HepG2 (cell line): Measurements from ENCODE around the gene TMEM167A. TPM values are rescaled to one million over a fixed set of nuclear protein-coding genes. Genes with fewer than 3 reads are reported as not detected.

Experiments
- ATAC-seq: fragments of 200-7000 bp; cut with Tn5 transposase; 3 replicates; pipeline ENCODE4 v1.9.1; 2020; ENCODE audit warnings: mild to moderate bottlenecking, moderate library complexity
- BruUV-seq: library from RNA; stranded (reverse); fragments of 400-500 nt; replicated peaks from 2 replicates; lab custom pipeline; 2021; lab: Mats Ljungman, UMichigan
- CTCF ChIA-PET: fragments of 300-600 bp; formaldehyde crosslinking; extraction: SDS; loops from one replicate; lab custom pipeline; 2021; ENCODE audit warnings: low total read pairs, inconsistent platforms, low intra/inter-chr PET ratio; lab: Yijun Ruan, JAX
- POLR2A ChIA-PET: fragments of 350-600 bp; sonication (Branson Sonifier 250); formaldehyde crosslinking; loops from one replicate; lab custom pipeline; 2020; ENCODE audit warnings: antibody characterized with exemption, inconsistent platforms; lab: Yijun Ruan, JAX
- DNase-seq: peaks from one replicate; pipeline ENCODE4 v3.0.0-alpha.2; 2015; ENCODE audit warnings: low spot score
- FAIRE-seq: peaks from 3 replicates; lab custom pipeline; 2011; peaks lifted over from hg19 to GRCh38; lab: Jason Lieb, UNC
- H2AFZ ChIP-seq: one replicate; pipeline ENCODE4 v1.6.1; 2011; ENCODE audit warnings: low read length, inconsistent platforms
- H3K27ac ChIP-seq: fragments of 300-600 bp; 3 replicates; pipeline ENCODE4 v1.8.0; 2011; ENCODE audit warnings: mixed run types, mild to moderate bottlenecking, mixed read lengths, low read length, inconsistent platforms; ENCODE audit not compliant: insufficient read depth; ENCODE audit errors: extremely low read length
- H3K27me3 ChIP-seq, 2 experiments: fragments of 200-600 bp in 1 of 2; 2 replicates in 1 of 2; 3 replicates in 1 of 2; pipeline versions ENCODE4 v1.6.0 to v1.8.0; 2011; ENCODE audit warnings: low read length in 2 of 2, mild to moderate bottlenecking in 2 of 2, moderate library complexity in 2 of 2, inconsistent platforms in 1 of 2; ENCODE audit not compliant: insufficient read depth in 2 of 2, control insufficient read depth in 1 of 2
- H3K36me3 ChIP-seq, 2 experiments: fragments of 200-600 bp in 1 of 2; replicated peaks in 1 of 2; 2 replicates in 1 of 2; 3 replicates in 1 of 2; pipeline versions ENCODE4 v1.5.1 to v1.8.0; 2011; ENCODE audit warnings: low read length in 2 of 2, inconsistent platforms in 1 of 2; ENCODE audit not compliant: insufficient read depth in 2 of 2, control insufficient read depth in 1 of 2
- H3K4me1 ChIP-seq: 2 replicates; pipeline ENCODE4 v1.5.1; 2012; ENCODE audit warnings: low read length, inconsistent platforms; ENCODE audit not compliant: insufficient read depth
- H3K4me2 ChIP-seq: 2 replicates; pipeline ENCODE4 v1.6.0; 2011; ENCODE audit warnings: low read depth, low read length, inconsistent platforms
- H3K4me3 ChIP-seq, 3 experiments: fragments of 200-600 bp in 1 of 3; sonication (generic), shearing (Covaris generic) in 1 of 3; replicated peaks in 1 of 3; 2 replicates each; pipeline ENCODE4 v1.5.1; 2011 to 2016; ENCODE audit warnings: low read length in 3 of 3, inconsistent platforms in 2 of 3, low read depth in 2 of 3, mild to moderate bottlenecking in 2 of 3, control low read depth in 1 of 3, mixed read lengths in 1 of 3; ENCODE audit not compliant: insufficient read depth in 1 of 3
- H3K79me2 ChIP-seq: one replicate; pipeline ENCODE4 v1.6.1; 2011; ENCODE audit warnings: low read length, inconsistent platforms; ENCODE audit not compliant: insufficient read depth
- H3K9ac ChIP-seq: 2 replicates; pipeline ENCODE4 v1.6.0; 2011; ENCODE audit warnings: mild to moderate bottlenecking, low read depth, low read length, inconsistent platforms; ENCODE audit not compliant: insufficient read depth
- H3K9me3 ChIP-seq: 2 replicates; pipeline ENCODE4 v1.5.1; 2012; ENCODE audit warnings: mild to moderate bottlenecking, low read length
- H4K20me1 ChIP-seq: 2 replicates; pipeline ENCODE4 v1.6.0; 2011; ENCODE audit warnings: inconsistent platforms, mild to moderate bottlenecking, low read length, moderate library complexity; ENCODE audit not compliant: insufficient read depth
- FOXA3 ChIP-seq: IDR thresholded peaks from 2 replicates; pipeline ENCODE4 v1.6.1; 2016; ENCODE audit warnings: missing genetic modification reagents, missing compliant biosample characterization
- KLF12 ChIP-seq: sonication (generic); formaldehyde crosslinking; IDR thresholded peaks from 2 replicates; pipeline ENCODE4 v1.4.0; 2020; ENCODE audit warnings: missing genetic modification reagents, borderline replicate concordance
- MTA1 ChIP-seq: sonication (generic); formaldehyde crosslinking; IDR thresholded peaks from 2 replicates; pipeline ENCODE4 v1.4.0; 2020; ENCODE audit warnings: missing genetic modification reagents, mild to moderate bottlenecking, borderline replicate concordance
- MTF1 ChIP-seq: sonication (generic); formaldehyde crosslinking; IDR thresholded peaks from 2 replicates; pipeline ENCODE4 v1.5.0; 2020; ENCODE audit warnings: missing genetic modification reagents
- MZF1 ChIP-seq: sonication (generic); formaldehyde crosslinking; IDR thresholded peaks from 2 replicates; pipeline ENCODE4 v1.8.1; 2023; ENCODE audit warnings: mild to moderate bottlenecking, missing genetic modification reagents, borderline replicate concordance
- NCOA5 ChIP-seq: sonication (generic); formaldehyde crosslinking; IDR thresholded peaks from 2 replicates; pipeline ENCODE4 v1.4.0; 2020; ENCODE audit warnings: missing genetic modification reagents
- NR2C2 ChIP-seq: sonication (generic); formaldehyde crosslinking; IDR thresholded peaks from 2 replicates; pipeline ENCODE4 v1.4.0; 2020; ENCODE audit warnings: missing genetic modification reagents, mild to moderate bottlenecking, moderate library complexity, borderline replicate concordance
- PHB2 ChIP-seq: fragments of 450-650 bp; IDR thresholded peaks from 2 replicates; pipeline ENCODE4 v1.6.1; 2018; ENCODE audit not compliant: partially characterized antibody
- POLR2AphosphoS5 ChIP-seq: IDR thresholded peaks from 2 replicates; pipeline ENCODE4 v1.6.1; 2012; ENCODE audit warnings: low read depth, low read length
- PTBP1 ChIP-seq: fragments of 200-400 bp; formaldehyde crosslinking; IDR thresholded peaks from 2 replicates; pipeline ENCODE4 v1.6.1; 2018; ENCODE audit warnings: low read length, low read depth; ENCODE audit not compliant: poor library complexity, severe bottlenecking
- STAT6 ChIP-seq: sonication (generic); formaldehyde crosslinking; IDR thresholded peaks from 2 replicates; pipeline ENCODE4 v1.4.0; 2020; ENCODE audit warnings: missing genetic modification reagents, mild to moderate bottlenecking, borderline replicate concordance
- THAP11 ChIP-seq: IDR thresholded peaks from 2 replicates; pipeline ENCODE4 v1.6.1; 2016; ENCODE audit warnings: missing biosample characterization, missing genetic modification reagents
- ZBTB38 ChIP-seq: sonication (generic); formaldehyde crosslinking; IDR thresholded peaks from 2 replicates; pipeline ENCODE4 v1.5.1; 2020; ENCODE audit warnings: mild to moderate bottlenecking, missing genetic modification reagents
- ZFP36L1 ChIP-seq: sonication (generic); formaldehyde crosslinking; IDR thresholded peaks from 2 replicates; pipeline ENCODE4 v1.8.0; 2022; ENCODE audit warnings: mild to moderate bottlenecking, missing genetic modification reagents, moderate library complexity
- WGBS: methylation state at CpG from one replicate; pipeline ENCODE4 v1.1.6; 2017; ENCODE audit warnings: low lambda C conversion rate; 5-methylcytosine and 5-hydroxymethylcytosine counted together
- in situ Hi-C: cut with HindIII; loops from 2 replicates; pipeline ENCODE4 v1.10.0; 2017; ENCODE audit warnings: low pct_unique_long_range_greater_than_20kb; ENCODE audit not compliant: extremely low pct_ligation_motif_present
- intact Hi-C: fragments of 100-400 bp; cut with micrococcal nuclease; formaldehyde crosslinking; loops from one replicate; pipeline ENCODE4 v1.10.0; 2022; ENCODE audit not compliant: unreplicated experiment
- polyA plus RNA-seq, 8 experiments: library from polyadenylated mRNA; depleted of rRNA in 3 of 8; stranded (reverse) in 7 of 8; unstranded in 1 of 8; fragments of >200 nt; fragmentation: Illumina TruSeq in 4 of 8; extraction: Trizol in 4 of 8; gene quantifications; 2 replicates each; pipeline versions ENCODE4 v1.2.1 to v1.2.3, GENCODE V29; 2011 to 2016; ENCODE audit warnings: low read depth in 4 of 8, missing spikeins in 1 of 8, mixed read lengths in 1 of 8; ENCODE audit not compliant: insufficient read depth in 1 of 8
- total RNA-seq, 5 experiments: library from RNA; depleted of rRNA; stranded (reverse); fragments of >200 nt; fragmentation: Illumina TruSeq; extraction: Trizol; gene quantifications; 2 replicates each; pipeline ENCODE4 v1.2.3, GENCODE V29; 2016; ENCODE audit warnings: low read depth in 1 of 5
- TF ChIP-seq, protein P1 (sequence below): sonication (generic); formaldehyde crosslinking; IDR thresholded peaks from 2 replicates; pipeline ENCODE4 v1.8.0; 2022; ENCODE audit warnings: mild to moderate bottlenecking, missing genetic modification reagents, moderate library complexity
- TF ChIP-seq, protein P2 (sequence below): sonication (generic); formaldehyde crosslinking; IDR thresholded peaks from 2 replicates; pipeline ENCODE4 v1.5.0; 2020; ENCODE audit warnings: missing genetic modification reagents, mild to moderate bottlenecking, borderline replicate concordance
- TF ChIP-seq, protein P3 (sequence below): sonication (generic); formaldehyde crosslinking; IDR thresholded peaks from 2 replicates; pipeline ENCODE4 v1.4.0; 2020; ENCODE audit warnings: missing genetic modification reagents

The TMEM167A gene
- total and polyA plus RNA-seq, 2 of the 13 experiments (the other 11 are each of a cell fraction or from before 2014, with no cell fraction given) = 47.0 to 78.7 TPM

GRCh38 chr5:83096660-83097339, 19.6 kb upstream of the TMEM167A start:
- WGBS = 97% methylated on average over 2 of the region's 2 CpGs
- H3K9ac ChIP-seq = no peak overlapping the region
- DNase-seq (no peak), ATAC-seq (no peak), FAIRE-seq (no peak)
- no peaks in the 10 kb centered on the region for H4K20me1 ChIP-seq
- H3K4me1 ChIP-seq = peaks cover 22% of the 10 kb centered on the region
- no peak overlapping the region for H3K4me3 ChIP-seq
- BruUV-seq = no TSS peak
- POLR2A ChIA-PET = no interaction called here
- H3K27me3 ChIP-seq = no peaks in the 10 kb centered on the region
- intact Hi-C loops = no loop called here
- in situ Hi-C loops = loop anchor here (25.0 kb wide), 2 partner anchors 466 to 734 kb away; no protein-coding TSS in a partner anchor
- H2AFZ ChIP-seq = no peak overlapping the region
- peaks cover 13% of the 10 kb centered on the region; the same call in 1 of the 2 replicates for H3K9me3 ChIP-seq
- no peaks in the 10 kb centered on the region for H3K79me2 ChIP-seq
- no peak overlapping the region for H3K4me2 ChIP-seq
- no peaks in the 10 kb centered on the region for H3K36me3 ChIP-seq
- CTCF ChIA-PET = no interaction called here
- no peak overlapping the region for H3K27ac ChIP-seq
- no peak for TF ChIP-seq POLR2AphosphoS5
- TF ChIP-seq, protein P1, sequence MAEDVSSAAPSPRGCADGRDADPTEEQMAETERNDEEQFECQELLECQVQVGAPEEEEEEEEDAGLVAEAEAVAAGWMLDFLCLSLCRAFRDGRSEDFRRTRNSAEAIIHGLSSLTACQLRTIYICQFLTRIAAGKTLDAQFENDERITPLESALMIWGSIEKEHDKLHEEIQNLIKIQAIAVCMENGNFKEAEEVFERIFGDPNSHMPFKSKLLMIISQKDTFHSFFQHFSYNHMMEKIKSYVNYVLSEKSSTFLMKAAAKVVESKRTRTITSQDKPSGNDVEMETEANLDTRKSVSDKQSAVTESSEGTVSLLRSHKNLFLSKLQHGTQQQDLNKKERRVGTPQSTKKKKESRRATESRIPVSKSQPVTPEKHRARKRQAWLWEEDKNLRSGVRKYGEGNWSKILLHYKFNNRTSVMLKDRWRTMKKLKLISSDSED = no peak
- TF ChIP-seq PTBP1 = no peak
- no peak for TF ChIP-seq MTF1 (CRISPR knock-in tag)
- TF ChIP-seq FOXA3 (CRISPR knock-in tag) = no peak
- TF ChIP-seq ZBTB38 = no peak
- no peak for TF ChIP-seq THAP11 (CRISPR knock-in tag)
- no peak for TF ChIP-seq NCOA5 (CRISPR knock-in tag)
- TF ChIP-seq STAT6 (CRISPR knock-in tag) = no peak
- TF ChIP-seq, protein P2, sequence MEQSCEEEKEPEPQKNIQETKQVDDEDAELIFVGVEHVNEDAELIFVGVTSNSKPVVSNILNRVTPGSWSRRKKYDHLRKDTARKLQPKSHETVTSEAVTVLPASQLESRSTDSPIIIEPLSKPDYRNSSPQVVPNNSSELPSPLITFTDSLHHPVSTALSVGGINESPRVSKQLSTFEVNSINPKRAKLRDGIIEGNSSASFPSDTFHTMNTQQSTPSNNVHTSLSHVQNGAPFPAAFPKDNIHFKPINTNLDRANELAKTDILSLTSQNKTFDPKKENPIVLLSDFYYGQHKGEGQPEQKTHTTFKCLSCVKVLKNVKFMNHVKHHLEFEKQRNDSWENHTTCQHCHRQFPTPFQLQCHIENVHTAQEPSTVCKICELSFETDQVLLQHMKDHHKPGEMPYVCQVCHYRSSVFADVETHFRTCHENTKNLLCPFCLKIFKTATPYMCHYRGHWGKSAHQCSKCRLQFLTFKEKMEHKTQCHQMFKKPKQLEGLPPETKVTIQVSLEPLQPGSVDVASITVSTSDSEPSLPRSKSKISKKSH = no peak
- no peak for TF ChIP-seq NR2C2 (CRISPR knock-in tag)
- TF ChIP-seq, protein P3, sequence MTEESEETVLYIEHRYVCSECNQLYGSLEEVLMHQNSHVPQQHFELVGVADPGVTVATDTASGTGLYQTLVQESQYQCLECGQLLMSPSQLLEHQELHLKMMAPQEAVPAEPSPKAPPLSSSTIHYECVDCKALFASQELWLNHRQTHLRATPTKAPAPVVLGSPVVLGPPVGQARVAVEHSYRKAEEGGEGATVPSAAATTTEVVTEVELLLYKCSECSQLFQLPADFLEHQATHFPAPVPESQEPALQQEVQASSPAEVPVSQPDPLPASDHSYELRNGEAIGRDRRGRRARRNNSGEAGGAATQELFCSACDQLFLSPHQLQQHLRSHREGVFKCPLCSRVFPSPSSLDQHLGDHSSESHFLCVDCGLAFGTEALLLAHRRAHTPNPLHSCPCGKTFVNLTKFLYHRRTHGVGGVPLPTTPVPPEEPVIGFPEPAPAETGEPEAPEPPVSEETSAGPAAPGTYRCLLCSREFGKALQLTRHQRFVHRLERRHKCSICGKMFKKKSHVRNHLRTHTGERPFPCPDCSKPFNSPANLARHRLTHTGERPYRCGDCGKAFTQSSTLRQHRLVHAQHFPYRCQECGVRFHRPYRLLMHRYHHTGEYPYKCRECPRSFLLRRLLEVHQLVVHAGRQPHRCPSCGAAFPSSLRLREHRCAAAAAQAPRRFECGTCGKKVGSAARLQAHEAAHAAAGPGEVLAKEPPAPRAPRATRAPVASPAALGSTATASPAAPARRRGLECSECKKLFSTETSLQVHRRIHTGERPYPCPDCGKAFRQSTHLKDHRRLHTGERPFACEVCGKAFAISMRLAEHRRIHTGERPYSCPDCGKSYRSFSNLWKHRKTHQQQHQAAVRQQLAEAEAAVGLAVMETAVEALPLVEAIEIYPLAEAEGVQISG = no peak
- TF ChIP-seq PHB2 = no peak
- no peak for TF ChIP-seq KLF12 (CRISPR knock-in tag)
- TF ChIP-seq ZFP36L1 (CRISPR knock-in tag) = no peak
- no peak for TF ChIP-seq MZF1 (CRISPR knock-in tag)
- no peak for TF ChIP-seq MTA1 (CRISPR knock-in tag)
